ENCODE results near the gene BACH1. TPM values are rescaled to one million over a fixed set of nuclear protein-coding genes. Genes with fewer than 3 reads are reported as not detected.

BACH1 gene
- total RNA-seq, 1 experiment from 2014 or later, result 74.1 TPM

DNA sequence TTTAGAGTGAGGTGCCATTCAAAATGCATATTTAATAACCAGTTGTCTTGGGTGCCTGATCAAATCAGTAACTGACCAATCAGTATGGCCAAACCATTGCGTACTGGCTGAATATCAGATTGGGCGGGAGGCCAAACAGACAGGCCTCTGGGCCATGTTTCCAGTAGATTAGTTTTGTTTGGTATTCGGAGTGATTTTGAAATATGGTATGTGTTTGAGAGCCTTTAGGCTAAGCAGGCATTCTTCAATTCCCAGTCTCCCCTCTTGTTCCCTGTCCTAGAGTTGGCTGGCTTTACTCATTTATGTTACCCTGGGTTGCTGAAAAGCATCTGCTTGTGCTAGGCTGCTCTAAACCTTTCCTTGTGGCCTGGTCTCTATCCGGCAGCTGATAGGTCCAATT, 80.1 kb downstream of the BACH1 start:
- DNase-seq (ENCODE audit: low read depth), result no peak

- DNase-seq (ENCODE audit: low read depth), result no peak
Measured at GRCh38 chr21:29379517-29380054, 80.9 kb downstream of the BACH1 start.

DNA sequence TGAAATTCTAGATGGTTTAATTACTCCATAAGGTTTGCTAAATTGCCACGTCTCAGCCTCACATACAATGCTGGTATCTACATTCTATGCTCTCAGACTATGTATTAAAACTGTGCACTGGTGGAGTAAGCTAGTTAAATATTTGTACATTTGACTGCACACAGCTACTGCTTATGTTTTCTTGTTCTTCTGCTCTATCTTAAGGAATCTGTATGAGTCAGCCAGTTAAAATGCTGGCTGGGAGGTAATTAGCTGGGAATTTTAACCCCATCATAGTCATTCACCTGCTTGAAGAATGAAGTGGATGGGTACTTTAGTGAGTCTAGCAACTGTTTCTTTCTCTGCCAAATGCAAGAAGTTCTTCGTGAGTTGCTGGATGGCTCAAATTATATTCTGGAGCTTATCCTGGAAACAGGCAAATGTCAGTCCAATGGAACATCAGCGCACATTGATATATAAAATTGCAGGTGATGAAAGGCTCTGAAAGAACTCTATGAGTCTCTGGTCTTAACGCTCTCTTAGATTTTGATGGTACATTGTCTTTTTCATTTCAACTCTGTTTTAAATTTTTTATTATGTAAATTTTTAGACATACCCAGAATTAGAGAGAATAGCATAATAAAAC, 83.4 kb downstream of the BACH1 start:
- DNase-seq (ENCODE audit: low read depth), result peak; percentile 74

- DNase-seq (ENCODE audit: low read depth), result no peak
Measured at GRCh38 chr21:29384683-29385359, 86.1 kb downstream of the BACH1 start.

DNA sequence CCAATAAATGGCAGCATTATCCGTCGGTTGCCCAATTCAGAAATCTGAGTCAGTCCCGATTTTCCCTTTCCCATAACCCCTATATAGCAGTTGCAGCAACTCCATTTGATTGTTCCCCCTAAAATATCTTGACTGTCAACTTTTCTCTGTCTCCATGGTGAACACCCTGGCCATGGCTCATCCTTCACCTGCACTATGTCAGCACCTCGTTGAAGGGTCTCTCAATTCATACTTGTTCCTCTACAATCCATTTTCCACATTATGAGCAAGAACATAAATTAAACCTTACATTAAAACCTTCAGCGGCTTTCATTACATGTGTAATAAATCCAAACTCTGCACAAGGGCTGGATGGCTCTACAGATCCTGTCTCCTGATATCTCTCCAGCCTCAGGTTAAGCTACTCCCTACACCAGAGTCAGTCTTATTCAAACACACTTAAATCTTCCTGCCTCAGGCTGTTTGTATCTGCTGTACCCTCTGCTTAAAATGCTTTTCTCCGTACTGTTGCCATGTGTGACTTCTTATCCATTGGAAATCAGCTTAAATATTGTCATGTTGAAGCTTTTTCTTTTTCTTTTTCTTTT, 87.3 kb downstream of the BACH1 start:
- DNase-seq (ENCODE audit: low read depth), result no peak

- DNase-seq (ENCODE audit: low read depth), result no peak
Measured at GRCh38 chr21:29386803-29387202, 88.1 kb downstream of the BACH1 start.

DNA sequence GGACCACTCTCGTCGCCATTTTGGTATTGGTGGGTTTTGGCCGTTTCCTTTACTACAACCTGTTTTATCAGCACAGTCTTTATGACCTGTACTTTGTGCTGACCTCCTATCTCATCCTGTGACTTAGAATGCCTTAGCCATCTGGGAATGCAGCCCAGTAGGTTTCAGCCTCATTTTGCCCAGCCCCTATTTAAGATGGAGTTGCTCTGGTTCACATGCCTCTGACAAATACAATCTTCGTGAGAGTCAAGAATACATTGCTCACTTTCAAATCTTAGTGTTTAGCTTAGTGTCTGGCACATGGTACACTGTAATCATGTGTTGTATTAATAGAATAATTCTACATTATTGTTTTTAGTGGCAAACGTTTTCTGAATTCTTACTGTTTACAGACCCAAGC, 88.9 kb downstream of the BACH1 start:
- no peak for DNase-seq (ENCODE audit: low read depth)

DNA sequence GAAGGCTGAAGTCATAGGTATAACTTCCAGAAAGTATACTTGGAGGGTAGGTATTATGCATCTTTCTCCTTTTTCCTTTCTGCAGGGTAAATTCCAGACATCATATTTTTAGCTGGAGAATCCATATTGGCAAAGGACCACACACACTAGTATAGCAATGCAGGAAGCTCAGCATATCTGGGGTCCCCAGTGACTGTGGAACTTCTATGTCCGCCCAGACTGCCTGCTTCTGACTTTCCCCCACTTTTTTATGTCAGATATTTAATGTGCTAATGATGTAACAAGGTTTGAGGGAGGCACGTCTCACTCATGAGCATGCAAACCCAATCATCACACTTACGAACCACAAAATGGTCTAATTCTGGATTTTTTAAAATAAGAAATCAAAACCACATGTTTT, 90.4 kb downstream of the BACH1 start:
- DNase-seq (ENCODE audit: low read depth), result no peak

- DNase-seq (ENCODE audit: low read depth), result no peak
Measured at GRCh38 chr21:29390778-29391177, 92.1 kb downstream of the BACH1 start.

- DNase-seq (ENCODE audit: low read depth), result no peak
Measured at GRCh38 chr21:29394051-29394450, 95.3 kb downstream of the BACH1 start.

Other genes with a start within 250 kb of the BACH1 start
- 487 and 555 TPM in 2 replicates for gene CCT8, start 225.3 kb upstream of the BACH1 start, total RNA-seq (2014; rRNA removed; shearing (Covaris generic))
- gene MAP3K7CL, start 168.3 kb upstream of the BACH1 start, total RNA-seq (2014; rRNA removed; shearing (Covaris generic)), result 22.6 and 35.8 TPM in 2 replicates